AG04449 (cell line): Measurements from ENCODE around the gene UBAP2.

Experiments
- CTCF ChIA-PET: fragments of 350-600 bp; formaldehyde crosslinking; extraction: SDS; loops from one replicate; lab custom pipeline; 2021; ENCODE audit warnings: antibody characterized with exemption; lab: Yijun Ruan, JAX
- POLR2A ChIA-PET: fragments of 400-600, 350-600 bp; formaldehyde crosslinking; extraction: SDS; loops from one replicate; lab custom pipeline; 2020; ENCODE audit warnings: antibody characterized with exemption, inconsistent platforms; lab: Yijun Ruan, JAX
- DNase-seq: peaks from one replicate; pipeline ENCODE4 v3.0.0-alpha.2; 2010; ENCODE audit warnings: low read depth, low spot score
- H3K4me3 ChIP-seq: 2 replicates; pipeline ENCODE4 v1.5.1; 2011; ENCODE audit warnings: low read depth, mild to moderate bottlenecking, control low read depth, low read length
- TF ChIP-seq, protein P1 (sequence below): IDR thresholded peaks from one replicate; pipeline ENCODE4 v1.5.1; 2011; ENCODE audit warnings: mild to moderate bottlenecking, moderate library complexity, low read length, control low read depth, inconsistent platforms; ENCODE audit not compliant: insufficient read depth; ENCODE audit errors: missing control alignments

Gene UBAP2

GRCh38 chr9:33995449-33995848 lies 53.2 kb downstream of the UBAP2 start:
- CTCF ChIA-PET: interaction anchor here (0.9 kb wide), 1 partner anchor 79 kb away, joined by 3 read pairs; no protein-coding TSS in a partner anchor
- POLR2A ChIA-PET: no interaction called here

DNA sequence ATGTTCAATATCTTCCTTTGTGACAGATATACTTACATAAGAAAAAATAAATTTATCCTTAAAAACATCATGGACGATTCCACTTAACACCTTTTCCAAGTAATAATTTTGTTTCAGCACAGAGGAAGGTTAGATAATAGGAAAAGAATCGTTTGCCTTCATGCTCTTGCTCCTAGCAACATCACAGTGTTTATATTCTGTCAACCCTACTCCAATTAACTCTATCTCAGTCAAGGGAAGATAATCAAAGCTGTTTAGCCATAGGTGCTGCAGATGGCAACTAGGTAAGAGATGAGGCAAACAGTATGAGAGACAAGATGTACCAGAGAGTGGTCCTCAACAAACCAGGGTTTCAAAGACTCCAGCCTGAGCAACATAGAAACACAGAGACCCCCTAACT lies 55.6 kb downstream of the UBAP2 start:
- no peak for DNase-seq
- POLR2A ChIA-PET: no interaction called here
- TF ChIP-seq, protein P1, sequence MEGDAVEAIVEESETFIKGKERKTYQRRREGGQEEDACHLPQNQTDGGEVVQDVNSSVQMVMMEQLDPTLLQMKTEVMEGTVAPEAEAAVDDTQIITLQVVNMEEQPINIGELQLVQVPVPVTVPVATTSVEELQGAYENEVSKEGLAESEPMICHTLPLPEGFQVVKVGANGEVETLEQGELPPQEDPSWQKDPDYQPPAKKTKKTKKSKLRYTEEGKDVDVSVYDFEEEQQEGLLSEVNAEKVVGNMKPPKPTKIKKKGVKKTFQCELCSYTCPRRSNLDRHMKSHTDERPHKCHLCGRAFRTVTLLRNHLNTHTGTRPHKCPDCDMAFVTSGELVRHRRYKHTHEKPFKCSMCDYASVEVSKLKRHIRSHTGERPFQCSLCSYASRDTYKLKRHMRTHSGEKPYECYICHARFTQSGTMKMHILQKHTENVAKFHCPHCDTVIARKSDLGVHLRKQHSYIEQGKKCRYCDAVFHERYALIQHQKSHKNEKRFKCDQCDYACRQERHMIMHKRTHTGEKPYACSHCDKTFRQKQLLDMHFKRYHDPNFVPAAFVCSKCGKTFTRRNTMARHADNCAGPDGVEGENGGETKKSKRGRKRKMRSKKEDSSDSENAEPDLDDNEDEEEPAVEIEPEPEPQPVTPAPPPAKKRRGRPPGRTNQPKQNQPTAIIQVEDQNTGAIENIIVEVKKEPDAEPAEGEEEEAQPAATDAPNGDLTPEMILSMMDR: no peak
- CTCF ChIA-PET: interaction anchor here (0.7 to 1.1 kb wide), 2 partner anchors 18 to 77 kb away, joined by 3 to 4 read pairs; no protein-coding TSS in a partner anchor
- no peak overlapping the region for H3K4me3 ChIP-seq

More at GRCh38 chr9:33995449-33995848, 53.2 kb downstream of the UBAP2 start:
- no peak overlapping the region for H3K4me3 ChIP-seq
- DNase-seq: no peak
- TF ChIP-seq, protein P1: no peak

DNA sequence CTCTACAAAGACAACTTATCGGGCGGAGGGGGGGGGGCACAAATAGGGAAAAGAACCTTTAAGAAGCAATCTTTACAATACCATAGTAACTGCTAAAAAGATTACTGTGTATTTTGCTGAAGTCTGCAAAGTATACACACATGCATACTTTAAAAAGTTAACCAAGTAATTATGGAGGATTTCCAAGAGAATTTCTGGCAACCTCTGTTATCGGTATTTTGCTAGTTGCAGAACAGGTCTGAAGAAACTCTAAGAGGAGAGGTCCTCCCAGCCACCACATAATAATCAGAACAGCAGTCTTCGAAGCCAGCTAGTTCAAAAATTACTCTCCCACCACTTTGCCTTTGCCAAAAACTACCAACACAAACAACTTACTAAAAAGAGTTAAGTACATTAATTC lies 56.1 kb downstream of the UBAP2 start:
- ChIA-PET POLR2A (no interaction called here), CTCF (interaction anchor here (0.7 kb wide), 1 partner anchor 77 kb away, joined by 3 read pairs; no protein-coding TSS in a partner anchor)
- H3K4me3 ChIP-seq: no peak overlapping the region
- TF ChIP-seq, protein P1: no peak
- no peak for DNase-seq

GRCh38 chr9:33988219-33988890 lies 60.3 kb downstream of the UBAP2 start:
- no peak for DNase-seq
- ChIA-PET POLR2A (no interaction called here), CTCF (interaction anchor here (0.9 to 2.2 kb wide), 3 partner anchors 16 to 175 kb away, joined by 3 to 7 read pairs (median 6); no protein-coding TSS in a partner anchor)
- TF ChIP-seq, protein P1: no peak
- H3K4me3 ChIP-seq: no peak overlapping the region

- CTCF ChIA-PET: interaction anchor here (1.0 to 1.4 kb wide), 2 partner anchors 10 to 163 kb away, joined by 3 read pairs; no protein-coding TSS in a partner anchor
- TF ChIP-seq, protein P1: no peak
- H3K4me3 ChIP-seq: no peak overlapping the region
- POLR2A ChIA-PET: no interaction called here
- no peak for DNase-seq
Measured at GRCh38 chr9:33976414-33976813, 72.3 kb downstream of the UBAP2 start.

- CTCF ChIA-PET: no interaction called here
- POLR2A ChIA-PET: no interaction called here
- TF ChIP-seq, protein P1: no peak
- no peak for DNase-seq
- H3K4me3 ChIP-seq: no peak overlapping the region
Measured at GRCh38 chr9:33972698-33973097, 76.0 kb downstream of the UBAP2 start.
